ENCODE measurements around the gene ZNF718. TPM values are rescaled to one million over a fixed set of nuclear protein-coding genes. Genes with fewer than 3 reads are reported as not detected.
"Not testable (repeated sequence)": the region's sequence is repeated elsewhere in the genome, so short reads cannot be mapped to it uniquely, and the experiment has no call there.

Gene ZNF718
- total and polyA plus RNA-seq, 2 donors (not counting 3 experiments of a cell fraction or from before 2014, with no cell fraction given), result 0.99 to 12.1 TPM

DNA sequence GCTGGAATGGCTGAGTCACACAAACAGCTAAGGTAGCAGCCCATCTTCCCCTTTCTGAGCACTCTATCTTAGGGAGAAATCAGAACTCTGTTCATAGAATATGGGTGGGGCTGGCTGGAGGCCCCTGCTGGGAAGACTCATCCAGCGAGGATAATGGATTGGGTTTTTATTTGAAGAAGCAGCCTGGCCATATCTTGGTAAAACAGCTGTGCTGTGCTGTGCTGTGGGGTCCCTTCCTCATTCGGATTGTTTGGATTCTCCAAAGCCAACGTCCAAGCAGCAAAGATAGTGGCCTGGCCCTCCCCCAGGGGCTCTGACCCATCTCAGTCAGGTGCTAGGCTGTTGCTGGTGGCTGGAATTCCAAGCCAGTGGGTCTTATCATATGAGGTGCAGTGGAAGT is 63.8 kb downstream of the ZNF718 start:
- no peak for FAIRE-seq

DNA sequence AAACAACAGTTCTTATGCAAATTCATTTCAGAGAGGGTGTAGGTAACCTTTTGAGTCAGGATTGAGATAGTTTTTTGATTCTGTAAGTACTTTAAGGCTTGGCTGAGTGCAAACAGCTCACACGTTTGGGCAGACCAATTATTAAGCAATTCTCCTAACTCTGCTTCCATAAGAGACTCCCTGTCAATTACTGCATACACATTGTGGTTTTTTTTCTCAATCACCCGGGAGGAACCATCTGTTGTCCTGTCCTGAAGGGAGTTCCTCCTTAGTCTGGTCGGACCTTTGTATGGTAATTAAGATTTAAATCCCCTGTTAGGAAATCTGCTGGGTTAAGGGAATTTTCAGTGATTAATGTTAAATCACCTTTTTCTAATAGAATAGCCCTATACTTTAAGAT is 70.9 kb downstream of the ZNF718 start:
- intact Hi-C loops (cut with micrococcal nuclease); dilution Hi-C loops (cut with MboI; ENCODE audit: extremely low pct_ligation_motif_present, low sequenced_read_pairs); H3K9me1 ChIP-seq (replicated peaks; ENCODE audit: control insufficient read depth, extremely low read depth, insufficient read depth, low read length); H3K79me2 ChIP-seq (ENCODE audit: control insufficient read depth, insufficient read depth, low read length); H4K20me1 ChIP-seq (replicated peaks; ENCODE audit: control insufficient read depth, extremely low read depth, insufficient read depth, low read length); CTCF ChIA-PET; BruUV-seq (replicated peaks); H3K9ac ChIP-seq (replicated peaks; ENCODE audit: extremely low read depth, insufficient read depth, low read length); H3K9me3 ChIP-seq (replicated peaks; ENCODE audit: control insufficient read depth, insufficient read depth, low read length); POLR2A ChIA-PET; H3K4me1 ChIP-seq (ENCODE audit: control insufficient read depth, extremely low read depth, insufficient read depth, low read length); H3K36me3 ChIP-seq (ENCODE audit: control insufficient read depth in 2 of 2, extremely low read depth in 1 of 2, insufficient read depth in 2 of 2, low read length in 2 of 2); H3K27ac ChIP-seq (ENCODE audit: insufficient read depth, low read depth, low read length); DNase-seq (ENCODE audit: low read depth, low spot score); H3K27me3 ChIP-seq (ENCODE audit: control insufficient read depth in 2 of 2, insufficient read depth in 2 of 2, low read length in 2 of 2); H3K4me2 ChIP-seq (ENCODE audit: insufficient read depth, low read length); FAIRE-seq; H2AFZ ChIP-seq (ENCODE audit: low read depth, low read length); H3K4me3 ChIP-seq (replicated peaks in 1 of 3; ENCODE audit: insufficient read depth in 1 of 3, low read depth in 1 of 3, low read length in 3 of 3): not testable (repeated sequence)

More for the DNA sequence above, 63.8 kb downstream of the ZNF718 start:
- H3K4me1 ChIP-seq (ENCODE audit: control insufficient read depth, extremely low read depth, insufficient read depth, low read length), result no peaks in the 10 kb centered on the region
- H3K4me3 ChIP-seq (replicated peaks in 1 of 3; ENCODE audit: insufficient read depth in 1 of 3, low read depth in 1 of 3, low read length in 3 of 3), result no peak overlapping the region
- BruUV-seq (replicated peaks), result no TSS peak
- H3K9me1 ChIP-seq (replicated peaks; ENCODE audit: control insufficient read depth, extremely low read depth, insufficient read depth, low read length), result no peaks in the 10 kb centered on the region
- H3K9ac ChIP-seq (replicated peaks; ENCODE audit: extremely low read depth, insufficient read depth, low read length), result no peak overlapping the region
- no peaks in the 10 kb centered on the region for H3K27me3 ChIP-seq (ENCODE audit: control insufficient read depth in 2 of 2, insufficient read depth in 2 of 2, low read length in 2 of 2)
- intact Hi-C loops (cut with micrococcal nuclease), result no loop called here
- DNase-seq (ENCODE audit: low read depth, low spot score), result no peak
- H2AFZ ChIP-seq (ENCODE audit: low read depth, low read length), result no peak overlapping the region
- no peak for TF ChIP-seq POLR2A (IDR thresholded peaks at IDR 0.05; ENCODE audit: low read depth, low read length)
- TF ChIP-seq EZH2 (IDR thresholded peaks at IDR 0.05; ENCODE audit: borderline replicate concordance, low read depth, low read length, severe bottlenecking), result no peak
- no peak for TF ChIP-seq POLR2AphosphoS5 (IDR thresholded peaks at IDR 0.05; ENCODE audit: insufficient read depth, low read depth, low read length)
- TF ChIP-seq JUN (IDR thresholded peaks at IDR 0.05; ENCODE audit: borderline replicate concordance, insufficient read depth, insufficient read length, low read depth), result no peak
- no peak for TF ChIP-seq GATA2 (IDR thresholded peaks at IDR 0.05; ENCODE audit: insufficient read depth, insufficient read length, low read depth, low read length)
- no peak for TF ChIP-seq FOS (IDR thresholded peaks at IDR 0.05; ENCODE audit: borderline replicate concordance, insufficient read depth, low read length)
- no peak for TF ChIP-seq MYC (IDR thresholded peaks at IDR 0.05; ENCODE audit: low read depth, low read length)
- TF ChIP-seq, protein P1, sequence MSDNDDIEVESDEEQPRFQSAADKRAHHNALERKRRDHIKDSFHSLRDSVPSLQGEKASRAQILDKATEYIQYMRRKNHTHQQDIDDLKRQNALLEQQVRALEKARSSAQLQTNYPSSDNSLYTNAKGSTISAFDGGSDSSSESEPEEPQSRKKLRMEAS (IDR thresholded peaks at IDR 0.05; ENCODE audit: insufficient read depth, insufficient read length), result no peak
- TF ChIP-seq, protein P2, sequence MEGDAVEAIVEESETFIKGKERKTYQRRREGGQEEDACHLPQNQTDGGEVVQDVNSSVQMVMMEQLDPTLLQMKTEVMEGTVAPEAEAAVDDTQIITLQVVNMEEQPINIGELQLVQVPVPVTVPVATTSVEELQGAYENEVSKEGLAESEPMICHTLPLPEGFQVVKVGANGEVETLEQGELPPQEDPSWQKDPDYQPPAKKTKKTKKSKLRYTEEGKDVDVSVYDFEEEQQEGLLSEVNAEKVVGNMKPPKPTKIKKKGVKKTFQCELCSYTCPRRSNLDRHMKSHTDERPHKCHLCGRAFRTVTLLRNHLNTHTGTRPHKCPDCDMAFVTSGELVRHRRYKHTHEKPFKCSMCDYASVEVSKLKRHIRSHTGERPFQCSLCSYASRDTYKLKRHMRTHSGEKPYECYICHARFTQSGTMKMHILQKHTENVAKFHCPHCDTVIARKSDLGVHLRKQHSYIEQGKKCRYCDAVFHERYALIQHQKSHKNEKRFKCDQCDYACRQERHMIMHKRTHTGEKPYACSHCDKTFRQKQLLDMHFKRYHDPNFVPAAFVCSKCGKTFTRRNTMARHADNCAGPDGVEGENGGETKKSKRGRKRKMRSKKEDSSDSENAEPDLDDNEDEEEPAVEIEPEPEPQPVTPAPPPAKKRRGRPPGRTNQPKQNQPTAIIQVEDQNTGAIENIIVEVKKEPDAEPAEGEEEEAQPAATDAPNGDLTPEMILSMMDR (IDR thresholded peaks at IDR 0.05; ENCODE audit: extremely low read depth in 1 of 2, insufficient read depth in 1 of 2, low read depth in 1 of 2, low read length in 2 of 2), result no peak
- no peaks in the 10 kb centered on the region for H3K79me2 ChIP-seq (ENCODE audit: control insufficient read depth, insufficient read depth, low read length)
- H3K36me3 ChIP-seq (ENCODE audit: control insufficient read depth in 2 of 2, extremely low read depth in 1 of 2, insufficient read depth in 2 of 2, low read length in 2 of 2), result no peaks in the 10 kb centered on the region
- no peaks in the 10 kb centered on the region for H4K20me1 ChIP-seq (replicated peaks; ENCODE audit: control insufficient read depth, extremely low read depth, insufficient read depth, low read length)
- ChIA-PET POLR2A (no interaction called here), CTCF (no interaction called here)
- no peak overlapping the region for H3K4me2 ChIP-seq (ENCODE audit: insufficient read depth, low read length)
- no peaks in the 10 kb centered on the region for H3K9me3 ChIP-seq (replicated peaks; ENCODE audit: control insufficient read depth, insufficient read depth, low read length)
- H3K27ac ChIP-seq (ENCODE audit: insufficient read depth, low read depth, low read length), result no peak overlapping the region
- dilution Hi-C loops (cut with MboI; ENCODE audit: extremely low pct_ligation_motif_present, low sequenced_read_pairs), result no loop called here

Data from endothelial cell of umbilical vein (primary cell).